B cell (primary cell): ENCODE measurements around the gene PAQR4.

ENCODE experiments used
- EZH2 ChIP-seq: IDR thresholded peaks from 2 replicates; pipeline ENCODE4 v1.6.1; 2012; ENCODE audit warnings: borderline replicate concordance, low read depth, mild to moderate bottlenecking, moderate library complexity, low read length; ENCODE audit not compliant: insufficient read depth, poor library complexity, severe bottlenecking
- TF ChIP-seq, protein P1 (sequence below): fragments of 200-600 bp; IDR thresholded peaks from one replicate; pipeline ENCODE4 v1.8.0; 2022; ENCODE audit warnings: antibody characterized with exemption, mild to moderate bottlenecking

DNA sequence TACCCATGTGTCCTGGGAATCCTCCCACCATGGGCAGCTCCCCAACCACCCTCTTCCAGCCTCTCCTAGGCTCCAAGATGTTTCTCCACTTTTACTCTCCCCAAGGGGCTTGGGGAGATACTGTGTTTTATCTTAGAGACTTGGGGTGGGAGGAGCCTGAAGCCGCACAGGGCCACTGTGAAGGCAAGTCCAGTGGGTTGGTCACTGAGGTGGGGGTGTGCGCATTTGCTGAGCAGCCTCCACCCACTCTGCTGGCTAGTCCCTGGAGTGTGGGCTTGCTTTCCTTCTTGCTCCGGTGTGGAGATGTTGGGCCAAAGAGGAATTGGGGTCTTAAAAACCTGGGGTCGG, 39.5 kb downstream of the PAQR4 start:
- TF ChIP-seq, protein P1, sequence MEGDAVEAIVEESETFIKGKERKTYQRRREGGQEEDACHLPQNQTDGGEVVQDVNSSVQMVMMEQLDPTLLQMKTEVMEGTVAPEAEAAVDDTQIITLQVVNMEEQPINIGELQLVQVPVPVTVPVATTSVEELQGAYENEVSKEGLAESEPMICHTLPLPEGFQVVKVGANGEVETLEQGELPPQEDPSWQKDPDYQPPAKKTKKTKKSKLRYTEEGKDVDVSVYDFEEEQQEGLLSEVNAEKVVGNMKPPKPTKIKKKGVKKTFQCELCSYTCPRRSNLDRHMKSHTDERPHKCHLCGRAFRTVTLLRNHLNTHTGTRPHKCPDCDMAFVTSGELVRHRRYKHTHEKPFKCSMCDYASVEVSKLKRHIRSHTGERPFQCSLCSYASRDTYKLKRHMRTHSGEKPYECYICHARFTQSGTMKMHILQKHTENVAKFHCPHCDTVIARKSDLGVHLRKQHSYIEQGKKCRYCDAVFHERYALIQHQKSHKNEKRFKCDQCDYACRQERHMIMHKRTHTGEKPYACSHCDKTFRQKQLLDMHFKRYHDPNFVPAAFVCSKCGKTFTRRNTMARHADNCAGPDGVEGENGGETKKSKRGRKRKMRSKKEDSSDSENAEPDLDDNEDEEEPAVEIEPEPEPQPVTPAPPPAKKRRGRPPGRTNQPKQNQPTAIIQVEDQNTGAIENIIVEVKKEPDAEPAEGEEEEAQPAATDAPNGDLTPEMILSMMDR: no peak
- TF ChIP-seq EZH2: no peak
